ENCODE measurements around the gene MCOLN2. TPM values are rescaled to one million over a fixed set of nuclear protein-coding genes. Genes with fewer than 3 reads are reported as not detected.
"Not testable (repeated sequence)": the region's sequence is repeated elsewhere in the genome, so short reads cannot be mapped to it uniquely, and the experiment has no call there.

Gene MCOLN2
- total RNA-seq (2014; rRNA removed; shearing (Covaris generic); ENCODE audit: low replicate concordance) = 3.1 TPM in 1 of 2 replicates, not detected in the other

DNA sequence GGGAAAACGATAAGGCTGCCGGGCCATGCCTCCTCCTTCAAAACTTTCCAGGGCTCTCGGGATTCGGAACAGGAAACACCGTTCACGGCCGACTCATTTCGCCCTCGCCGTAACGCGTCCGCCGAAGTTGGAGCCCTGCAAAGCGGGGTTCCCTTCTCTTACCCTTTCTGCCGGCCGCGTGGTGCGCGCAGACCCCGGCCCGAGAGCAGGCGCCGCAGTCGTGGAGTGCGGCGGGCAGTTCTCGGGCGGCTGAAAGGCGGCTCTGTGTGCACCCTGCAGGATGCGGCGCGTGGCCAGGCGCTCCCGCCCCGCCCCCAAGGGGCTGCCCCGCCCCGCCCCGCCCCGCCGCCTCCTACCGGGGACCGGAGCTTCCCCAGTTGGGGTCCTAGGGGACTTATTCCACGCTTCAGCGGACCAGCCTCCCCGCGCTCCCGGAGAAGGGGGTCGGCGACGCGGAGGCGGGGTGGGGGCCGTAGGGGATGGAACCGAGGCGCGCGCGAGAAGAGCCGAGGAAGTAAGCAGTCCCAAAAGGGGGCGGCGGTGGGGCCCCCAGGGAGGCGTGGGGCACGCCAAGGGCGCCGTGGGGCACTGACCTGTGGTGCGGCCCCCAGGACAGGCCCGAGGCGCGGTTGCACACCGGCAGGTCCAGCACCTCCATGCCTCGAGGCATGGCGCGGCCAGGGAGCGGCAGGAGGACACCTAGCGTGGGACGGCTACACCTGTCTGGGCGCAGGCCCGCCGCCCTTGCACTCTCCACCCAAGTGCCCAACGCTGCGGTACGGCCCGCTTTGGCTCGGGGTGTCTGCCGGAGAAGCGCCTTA lies at the start of gene MCOLN2:
Gene MCOLN2, minus strand, starts transcription at position 268 of the 821 bp plus-strand sequence. Its CDS starts 241 bp downstream, at position 27.
- peak; percentile 11 for DNase-seq (ENCODE audit: low read depth)
- in situ Hi-C loops (cut with HindIII; ENCODE audit: low pct_unique_long_range_greater_than_20kb, low sequenced_read_pairs) = no loop called here

DNA sequence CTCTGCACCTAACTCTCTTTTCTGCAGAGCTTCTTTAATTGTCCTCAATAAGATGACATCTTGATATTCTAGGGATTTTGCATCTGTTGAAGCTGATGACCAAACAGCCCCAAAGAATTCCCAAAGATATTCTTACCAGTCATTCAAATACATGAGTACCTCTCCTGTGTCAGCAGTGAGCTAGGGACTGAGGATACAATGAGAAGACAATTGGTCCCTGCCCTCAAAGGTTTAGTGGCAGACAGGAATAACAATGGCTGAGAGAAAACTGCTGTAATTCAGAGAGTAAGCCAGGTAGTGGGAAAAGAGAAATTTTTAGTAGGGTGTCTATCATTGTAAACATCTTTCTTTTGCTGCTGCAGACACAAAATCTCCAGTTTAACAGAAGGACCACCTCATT lies 45.5 kb upstream of the MCOLN2 start:
- in situ Hi-C loops (cut with HindIII; ENCODE audit: low pct_unique_long_range_greater_than_20kb, low sequenced_read_pairs) = no loop called here
- DNase-seq (ENCODE audit: low read depth) = no peak

GRCh38 chr1:85041793-85042192 lies 44.9 kb upstream of the MCOLN2 start:
- in situ Hi-C loops (cut with HindIII; ENCODE audit: low pct_unique_long_range_greater_than_20kb, low sequenced_read_pairs) = no loop called here
- no peak for DNase-seq (ENCODE audit: low read depth)

GRCh38 chr1:85033221-85033620 lies 36.3 kb upstream of the MCOLN2 start:
- DNase-seq (ENCODE audit: low read depth) = no peak
- in situ Hi-C loops (cut with HindIII; ENCODE audit: low pct_unique_long_range_greater_than_20kb, low sequenced_read_pairs) = no loop called here

DNA sequence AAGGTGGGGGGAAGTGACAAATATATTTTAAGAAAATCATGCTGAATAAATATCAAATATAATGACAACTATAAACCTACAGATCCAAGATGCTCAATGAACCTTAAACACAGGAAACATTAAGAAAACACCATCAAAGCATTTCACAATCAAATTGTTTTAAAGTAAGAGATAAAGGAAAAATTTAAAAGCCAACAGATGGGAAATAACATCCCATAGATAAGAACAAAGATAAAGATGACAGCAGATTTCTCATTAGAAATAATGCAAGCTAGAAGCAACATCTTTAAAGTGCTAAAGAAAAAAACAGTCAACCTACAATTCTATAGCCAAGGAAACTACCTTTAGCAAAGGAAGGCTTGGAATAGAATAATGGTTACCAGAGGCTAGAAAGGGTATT lies 33.6 kb upstream of the MCOLN2 start:
- no peak for DNase-seq (ENCODE audit: low read depth)
- in situ Hi-C loops (cut with HindIII; ENCODE audit: low pct_unique_long_range_greater_than_20kb, low sequenced_read_pairs) = no loop called here

- in situ Hi-C loops (cut with HindIII; ENCODE audit: low pct_unique_long_range_greater_than_20kb, low sequenced_read_pairs) = no loop called here
- no peak for DNase-seq (ENCODE audit: low read depth)
Measured at GRCh38 chr1:85028151-85028550, 31.2 kb upstream of the MCOLN2 start.

DNA sequence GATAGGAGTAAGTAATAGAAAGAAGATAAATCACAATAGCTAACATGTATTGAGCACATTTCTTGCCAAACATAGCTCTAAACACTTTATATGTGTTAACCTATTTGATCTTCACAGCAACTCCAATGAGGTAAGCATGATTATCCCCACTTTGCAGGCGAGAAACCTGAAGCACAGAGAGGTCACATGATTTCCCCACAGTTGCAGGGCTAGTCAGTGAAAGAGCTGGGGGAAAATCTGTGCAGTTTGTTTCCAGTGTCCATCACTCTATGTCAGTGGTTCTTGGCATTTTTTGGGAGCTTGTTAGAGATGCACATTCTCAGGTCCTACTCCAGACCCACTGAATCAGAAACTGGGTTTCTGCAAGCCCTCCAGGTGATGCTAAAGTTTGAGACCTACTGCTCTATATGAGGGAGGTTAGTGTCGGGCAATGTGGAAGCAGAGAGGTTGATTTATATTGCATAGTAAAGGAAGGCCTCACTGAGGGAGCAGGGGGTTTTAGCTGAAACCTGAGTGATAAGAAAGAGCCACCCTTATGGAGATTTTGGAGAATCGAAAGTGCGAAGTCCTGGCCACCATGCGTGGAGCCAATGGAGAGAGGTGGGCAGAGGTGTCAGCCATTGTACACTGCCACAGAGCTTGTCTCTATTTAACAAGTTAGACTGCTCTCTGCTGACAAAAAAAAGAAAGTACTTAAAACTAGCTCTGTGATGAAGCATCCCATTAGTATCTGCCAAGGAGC lies 30.5 kb upstream of the MCOLN2 start:
- in situ Hi-C loops (cut with HindIII; ENCODE audit: low pct_unique_long_range_greater_than_20kb, low sequenced_read_pairs) = no loop called here

DNA sequence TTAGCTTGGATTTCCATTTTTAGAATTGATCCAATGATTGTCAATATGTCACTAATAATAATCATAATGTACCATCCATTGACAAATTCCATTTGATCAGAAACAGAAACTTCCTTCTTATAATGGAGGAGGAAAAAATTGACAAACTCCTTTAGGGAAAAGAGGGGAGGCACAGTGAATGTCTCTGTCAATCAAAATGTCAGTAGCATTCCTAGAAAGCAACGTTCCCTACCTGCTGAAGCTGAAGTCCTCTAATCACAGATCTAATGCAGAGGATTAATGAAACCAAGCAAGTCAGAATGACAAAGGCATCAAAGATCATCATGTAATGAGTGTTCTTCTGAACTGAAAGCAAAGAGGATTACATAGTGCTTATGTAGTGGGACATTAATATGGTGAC lies 29.0 kb upstream of the MCOLN2 start:
- no peak for DNase-seq (ENCODE audit: low read depth)
- in situ Hi-C loops (cut with HindIII; ENCODE audit: low pct_unique_long_range_greater_than_20kb, low sequenced_read_pairs) = no loop called here

More for the DNA sequence above, 30.5 kb upstream of the MCOLN2 start:
- no peak for DNase-seq (ENCODE audit: low read depth)

- DNase-seq (ENCODE audit: low read depth) = no peak
- in situ Hi-C loops (cut with HindIII; ENCODE audit: low pct_unique_long_range_greater_than_20kb, low sequenced_read_pairs) = no loop called here
Measured at GRCh38 chr1:85024736-85025135, 27.8 kb upstream of the MCOLN2 start.

- in situ Hi-C loops (cut with HindIII; ENCODE audit: low pct_unique_long_range_greater_than_20kb, low sequenced_read_pairs) = no loop called here
- no peak for DNase-seq (ENCODE audit: low read depth)
Measured at GRCh38 chr1:85022700-85023099, 25.8 kb upstream of the MCOLN2 start.

- no peak for DNase-seq (ENCODE audit: low read depth)
- in situ Hi-C loops (cut with HindIII; ENCODE audit: low pct_unique_long_range_greater_than_20kb, low sequenced_read_pairs) = no loop called here
Measured at GRCh38 chr1:85019994-85020393, 23.1 kb upstream of the MCOLN2 start.

GRCh38 chr1:85015826-85016225 lies 18.9 kb upstream of the MCOLN2 start:
- in situ Hi-C loops (cut with HindIII; ENCODE audit: low pct_unique_long_range_greater_than_20kb, low sequenced_read_pairs) = no loop called here
- no peak for DNase-seq (ENCODE audit: low read depth)

DNA sequence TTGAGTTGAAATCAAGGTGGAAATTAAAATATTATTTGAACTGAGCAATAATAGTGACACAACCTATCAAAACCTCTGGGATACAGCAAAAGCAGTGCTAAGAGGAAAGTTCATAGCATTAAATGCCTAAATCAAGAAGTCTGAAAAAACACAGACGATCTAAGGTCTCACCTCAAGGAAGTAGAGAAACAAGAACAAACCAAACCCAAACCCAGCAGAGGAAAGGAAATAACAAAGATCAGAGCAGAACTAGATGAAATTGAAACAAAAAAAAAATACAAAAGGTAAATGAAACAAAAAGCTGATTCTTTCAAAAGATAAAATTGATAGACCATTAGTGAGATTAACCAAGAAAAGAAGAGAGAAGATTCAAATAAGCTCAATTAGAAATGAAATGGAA lies 8.7 kb upstream of the MCOLN2 start:
- in situ Hi-C loops (cut with HindIII; ENCODE audit: low pct_unique_long_range_greater_than_20kb, low sequenced_read_pairs); DNase-seq (ENCODE audit: low read depth): not testable (repeated sequence)

- in situ Hi-C loops (cut with HindIII; ENCODE audit: low pct_unique_long_range_greater_than_20kb, low sequenced_read_pairs) = no loop called here
Measured at GRCh38 chr1:85001742-85002141, 4.8 kb upstream of the MCOLN2 start.

DNA sequence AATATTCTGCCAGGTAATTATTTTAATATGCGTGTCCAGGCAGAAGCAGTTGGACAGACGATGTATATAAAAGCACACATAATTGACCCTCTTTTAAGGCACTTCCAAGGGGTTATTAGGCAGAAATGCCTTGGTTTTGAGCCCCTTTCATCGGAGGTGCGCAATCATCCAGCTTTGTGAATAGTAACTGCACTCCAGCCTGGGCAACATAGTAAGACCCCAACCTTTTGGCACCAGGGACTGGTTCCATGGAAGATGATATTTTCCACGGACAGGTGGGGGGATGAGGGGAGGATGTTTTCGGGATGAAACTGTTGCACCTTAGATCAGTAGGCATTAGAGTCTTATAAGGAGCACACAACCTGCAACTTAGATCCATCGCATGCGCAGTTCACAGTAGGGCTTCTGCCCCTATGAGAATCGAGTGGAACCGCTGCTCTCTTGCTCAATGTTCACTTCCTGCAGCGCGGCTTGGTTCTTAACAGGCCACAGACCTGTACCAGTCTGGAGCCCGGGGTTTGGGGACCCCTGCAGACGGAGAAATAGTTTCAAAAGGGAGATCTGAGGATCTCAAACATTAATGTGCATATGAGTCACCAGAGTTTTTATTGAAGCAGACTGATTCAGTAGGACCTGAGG lies 1.8 kb upstream of the MCOLN2 start:
- in situ Hi-C loops (cut with HindIII; ENCODE audit: low pct_unique_long_range_greater_than_20kb, low sequenced_read_pairs) = no loop called here
- DNase-seq (ENCODE audit: low read depth) = no peak

More at GRCh38 chr1:85001742-85002141, 4.8 kb upstream of the MCOLN2 start:
- no peak for DNase-seq (ENCODE audit: low read depth)

DNA sequence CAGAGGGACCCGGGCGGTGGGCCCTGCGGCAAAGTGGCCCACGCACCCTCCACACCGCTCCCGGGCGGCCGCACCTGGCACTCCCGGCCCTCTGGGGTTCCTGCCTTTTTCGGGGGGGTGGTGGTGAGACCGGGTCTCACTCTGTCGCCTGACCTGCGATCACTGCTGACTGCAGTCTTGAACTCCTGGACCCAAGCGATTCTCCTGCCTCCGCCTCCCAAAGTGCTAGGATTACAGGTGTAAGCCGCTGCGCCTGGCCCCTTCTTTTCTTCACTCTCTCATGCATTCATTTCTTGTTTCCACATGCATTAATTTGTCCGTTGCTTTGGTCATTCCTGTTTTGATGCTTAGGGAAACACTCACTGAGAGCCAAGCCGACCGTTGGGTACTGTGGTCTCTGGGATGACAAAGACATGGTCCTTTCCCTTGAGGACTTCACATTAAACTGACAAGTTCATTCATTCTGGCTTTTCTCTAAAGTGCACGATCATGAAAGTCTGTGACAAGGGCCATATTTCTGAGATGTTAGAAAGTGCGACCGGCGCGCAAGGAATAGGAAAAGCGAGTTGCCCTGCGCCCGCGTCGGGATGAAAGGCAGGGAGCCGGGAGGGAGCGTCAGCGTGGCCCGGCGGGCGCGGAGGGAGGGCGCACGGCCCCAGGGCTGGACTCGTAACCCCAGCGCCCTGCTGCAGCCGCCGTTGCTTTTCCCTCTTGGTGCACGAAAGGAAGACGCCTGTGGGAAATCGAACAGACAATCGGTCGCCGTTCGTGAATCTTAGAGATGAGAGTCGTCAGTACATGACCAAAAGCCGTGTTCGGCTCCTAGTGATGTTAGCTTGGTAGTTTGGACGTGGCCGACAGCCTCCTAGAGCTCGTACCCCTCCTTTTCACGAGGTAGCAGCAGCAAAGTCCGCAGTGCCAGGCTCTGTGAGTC lies 1.0 kb upstream of the MCOLN2 start:
- no peak for DNase-seq (ENCODE audit: low read depth)
- in situ Hi-C loops (cut with HindIII; ENCODE audit: low pct_unique_long_range_greater_than_20kb, low sequenced_read_pairs) = no loop called here

- no peak for DNase-seq (ENCODE audit: low read depth)
- in situ Hi-C loops (cut with HindIII; ENCODE audit: low pct_unique_long_range_greater_than_20kb, low sequenced_read_pairs) = no loop called here
Measured at GRCh38 chr1:84995484-84996334, 1.2 kb downstream of the MCOLN2 start.
